ENCODE results near the gene TTC34. TPM values are rescaled to one million over a fixed set of nuclear protein-coding genes. Genes with fewer than 3 reads are reported as not detected.
"Not testable (repeated sequence)": the region's sequence is repeated elsewhere in the genome, so short reads cannot be mapped to it uniquely, and the experiment has no call there.

The TTC34 gene
- total RNA-seq, 2 experiments from 2014 or later, result 1.1 TPM

- H3K4me1 Mint-ChIP-seq; ATAC-seq; H3K36me3 Mint-ChIP-seq; DNase-seq; CTCF ChIA-PET; H3K4me3 Mint-ChIP-seq; H3K27me3 Mint-ChIP-seq; H3K9me3 Mint-ChIP-seq (ENCODE audit: low read depth); H3K27ac Mint-ChIP-seq: not testable (repeated sequence)
These were observed 144.4 kb downstream of the TTC34 start for GRCh38 chr1:2657124-2657523.

GRCh38 chr1:2655598-2656434 lies 145.7 kb downstream of the TTC34 start:
- CTCF ChIA-PET; H3K9me3 Mint-ChIP-seq (ENCODE audit: low read depth); H3K4me3 Mint-ChIP-seq; H3K4me1 Mint-ChIP-seq; H3K27me3 Mint-ChIP-seq; H3K36me3 Mint-ChIP-seq; H3K27ac Mint-ChIP-seq; ATAC-seq: not testable (repeated sequence)
- DNase-seq, result peak; percentile 53

GRCh38 chr1:2654443-2654948 lies 147.0 kb downstream of the TTC34 start:
- H3K27me3 Mint-ChIP-seq; CTCF ChIA-PET; H3K27ac Mint-ChIP-seq; H3K9me3 Mint-ChIP-seq (ENCODE audit: low read depth); H3K4me1 Mint-ChIP-seq; H3K36me3 Mint-ChIP-seq; ATAC-seq; H3K4me3 Mint-ChIP-seq: not testable (repeated sequence)
- DNase-seq, result peak; percentile 48

GRCh38 chr1:2653741-2654442 lies 147.6 kb downstream of the TTC34 start:
- H3K4me1 Mint-ChIP-seq; CTCF ChIA-PET; ATAC-seq; H3K4me3 Mint-ChIP-seq; H3K27me3 Mint-ChIP-seq; H3K27ac Mint-ChIP-seq; H3K36me3 Mint-ChIP-seq; H3K9me3 Mint-ChIP-seq (ENCODE audit: low read depth): not testable (repeated sequence)
- peak; percentile 69 for DNase-seq

- peak; percentile 60 for DNase-seq
- CTCF ChIA-PET; H3K9me3 Mint-ChIP-seq (ENCODE audit: low read depth); H3K4me3 Mint-ChIP-seq; H3K36me3 Mint-ChIP-seq; H3K27me3 Mint-ChIP-seq; H3K4me1 Mint-ChIP-seq; H3K27ac Mint-ChIP-seq; ATAC-seq: not testable (repeated sequence)
These were observed 148.4 kb downstream of the TTC34 start for GRCh38 chr1:2652926-2653571.

- ATAC-seq; H3K36me3 Mint-ChIP-seq; H3K9me3 Mint-ChIP-seq (ENCODE audit: low read depth); CTCF ChIA-PET; H3K4me3 Mint-ChIP-seq; H3K4me1 Mint-ChIP-seq; H3K27ac Mint-ChIP-seq: not testable (repeated sequence)
- peak; percentile 41 for DNase-seq
- peaks cover 11% of the 10 kb centered on the region for H3K27me3 Mint-ChIP-seq
These were observed 149.2 kb downstream of the TTC34 start for GRCh38 chr1:2652152-2652925.

GRCh38 chr1:2650967-2651645 lies 150.4 kb downstream of the TTC34 start:
- Mint-ChIP-seq H3K9me3 (ENCODE audit: low read depth) (peaks cover 10% of the 10 kb centered on the region), H3K27me3 (peaks cover 11% of the 10 kb centered on the region), H3K27ac (no peak overlapping the region), H3K4me1 (no peaks in the 10 kb centered on the region), H3K4me3 (no peak overlapping the region), H3K36me3 (peaks cover 8% of the 10 kb centered on the region)
- ATAC-seq (no peak), DNase-seq (peak; percentile 21)
- CTCF ChIA-PET, result no interaction called here

- Mint-ChIP-seq H3K4me1 (peaks cover 10% of the 10 kb centered on the region), H3K27ac (no peak overlapping the region), H3K27me3 (peaks cover 3% of the 10 kb centered on the region), H3K4me3 (no peak overlapping the region), H3K36me3 (peaks cover 8% of the 10 kb centered on the region), H3K9me3 (ENCODE audit: low read depth) (peaks cover 10% of the 10 kb centered on the region)
- CTCF ChIA-PET, result interaction anchor here (1.2 kb wide), 1 partner anchor 91 kb away, joined by 3 read pairs; the partner anchor contains the start of gene TNFRSF14
- ATAC-seq (no peak), DNase-seq (no peak)
These were observed 154.7 kb downstream of the TTC34 start for GRCh38 chr1:2646837-2647236.

GRCh38 chr1:2645776-2646175 lies 155.7 kb downstream of the TTC34 start:
- CTCF ChIA-PET, result no interaction called here
- no peak for DNase-seq
- H3K4me1 Mint-ChIP-seq, result peaks cover 10% of the 10 kb centered on the region
- H3K4me3 Mint-ChIP-seq, result no peak overlapping the region
- peaks cover 10% of the 10 kb centered on the region for H3K9me3 Mint-ChIP-seq (ENCODE audit: low read depth)
- peaks cover 3% of the 10 kb centered on the region for H3K27me3 Mint-ChIP-seq
- H3K27ac Mint-ChIP-seq, result no peak overlapping the region
- no peak for ATAC-seq
- H3K36me3 Mint-ChIP-seq, result peaks cover 8% of the 10 kb centered on the region

- DNase-seq, result no peak
- Mint-ChIP-seq H3K4me1 (peaks cover 10% of the 10 kb centered on the region), H3K36me3 (peaks cover 8% of the 10 kb centered on the region), H3K27ac (no peak overlapping the region), H3K27me3 (peaks cover 3% of the 10 kb centered on the region), H3K4me3 (no peak overlapping the region), H3K9me3 (ENCODE audit: low read depth) (peaks cover 10% of the 10 kb centered on the region)
- CTCF ChIA-PET, result no interaction called here
- no peak for ATAC-seq
These were observed 156.3 kb downstream of the TTC34 start for GRCh38 chr1:2645143-2645542.

GRCh38 chr1:2644591-2645101 lies 156.8 kb downstream of the TTC34 start:
- no peak overlapping the region for H3K27ac Mint-ChIP-seq

GRCh38 chr1:2644171-2644570 lies 157.3 kb downstream of the TTC34 start:
- no peak overlapping the region for H3K4me3 Mint-ChIP-seq
- CTCF ChIA-PET, result interaction anchor here (1.2 kb wide), 1 partner anchor 229 kb away, joined by 3 read pairs; no protein-coding TSS in a partner anchor
- DNase-seq (peak; percentile 40), ATAC-seq (no peak)
- H3K27ac Mint-ChIP-seq, result no peak overlapping the region
- peaks cover 3% of the 10 kb centered on the region for H3K27me3 Mint-ChIP-seq
- peaks cover 10% of the 10 kb centered on the region for H3K4me1 Mint-ChIP-seq
- H3K9me3 Mint-ChIP-seq (ENCODE audit: low read depth), result peaks cover 10% of the 10 kb centered on the region
- peaks cover 8% of the 10 kb centered on the region for H3K36me3 Mint-ChIP-seq

More at GRCh38 chr1:2644591-2645101, 156.8 kb downstream of the TTC34 start:
- Mint-ChIP-seq H3K36me3 (peaks cover 8% of the 10 kb centered on the region), H3K9me3 (ENCODE audit: low read depth) (peaks cover 10% of the 10 kb centered on the region), H3K4me3 (no peak overlapping the region), H3K27me3 (peaks cover 3% of the 10 kb centered on the region), H3K4me1 (peaks cover 10% of the 10 kb centered on the region)
- no peak for ATAC-seq
- CTCF ChIA-PET, result no interaction called here
- peak; percentile 28 for DNase-seq

Data from activated CD8-positive, alpha-beta memory T cell treated with anti-CD3 and anti-CD28 coated beads, Interleukin-2, amount 10 ng/mL, durations not matched to agents 7 days and 5 days (primary cell).